Measurements from ENCODE around the gene PCDH9. TPM values are rescaled to one million over a fixed set of nuclear protein-coding genes. Genes with fewer than 3 reads are reported as not detected.

Gene PCDH9
- total and polyA plus RNA-seq, 10 of the 15 experiments (the other 5 are each of a cell fraction or from before 2014, with no cell fraction given), result 0.02 to 2.3 (median 0.05) TPM; not detected in 1

DNA sequence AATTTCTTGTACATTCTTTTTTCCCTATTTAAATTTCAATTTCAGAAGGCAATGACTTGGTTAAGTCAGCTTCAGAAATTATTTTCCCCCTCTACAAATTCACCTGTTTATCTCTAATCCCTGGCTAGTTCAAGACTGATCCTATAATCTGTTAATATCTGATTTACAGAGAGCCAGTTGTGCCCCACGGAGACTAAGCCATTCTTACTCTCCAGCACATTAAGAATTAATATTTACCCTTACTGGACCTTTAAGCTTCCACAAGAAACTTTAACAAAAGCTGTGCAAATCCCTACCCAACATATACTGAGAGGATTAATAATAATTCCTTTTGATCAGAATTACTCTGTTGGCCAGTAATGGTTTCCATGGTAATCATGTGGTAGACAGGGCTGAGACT lies 786.2 kb downstream of the PCDH9 start (continued):
- TF ChIP-seq, protein P1, sequence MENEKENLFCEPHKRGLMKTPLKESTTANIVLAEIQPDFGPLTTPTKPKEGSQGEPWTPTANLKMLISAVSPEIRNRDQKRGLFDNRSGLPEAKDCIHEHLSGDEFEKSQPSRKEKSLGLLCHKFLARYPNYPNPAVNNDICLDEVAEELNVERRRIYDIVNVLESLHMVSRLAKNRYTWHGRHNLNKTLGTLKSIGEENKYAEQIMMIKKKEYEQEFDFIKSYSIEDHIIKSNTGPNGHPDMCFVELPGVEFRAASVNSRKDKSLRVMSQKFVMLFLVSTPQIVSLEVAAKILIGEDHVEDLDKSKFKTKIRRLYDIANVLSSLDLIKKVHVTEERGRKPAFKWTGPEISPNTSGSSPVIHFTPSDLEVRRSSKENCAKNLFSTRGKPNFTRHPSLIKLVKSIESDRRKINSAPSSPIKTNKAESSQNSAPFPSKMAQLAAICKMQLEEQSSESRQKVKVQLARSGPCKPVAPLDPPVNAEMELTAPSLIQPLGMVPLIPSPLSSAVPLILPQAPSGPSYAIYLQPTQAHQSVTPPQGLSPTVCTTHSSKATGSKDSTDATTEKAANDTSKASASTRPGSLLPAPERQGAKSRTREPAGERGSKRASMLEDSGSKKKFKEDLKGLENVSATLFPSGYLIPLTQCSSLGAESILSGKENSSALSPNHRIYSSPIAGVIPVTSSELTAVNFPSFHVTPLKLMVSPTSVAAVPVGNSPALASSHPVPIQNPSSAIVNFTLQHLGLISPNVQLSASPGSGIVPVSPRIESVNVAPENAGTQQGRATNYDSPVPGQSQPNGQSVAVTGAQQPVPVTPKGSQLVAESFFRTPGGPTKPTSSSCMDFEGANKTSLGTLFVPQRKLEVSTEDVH (IDR thresholded peaks at IDR 0.05; ENCODE audit: low read depth, partially characterized antibody), result no peak
- TF ChIP-seq CHD4 (IDR thresholded peaks at IDR 0.05), result no peak
- no peak for TF ChIP-seq JUND (IDR thresholded peaks at IDR 0.05; ENCODE audit: low read depth, low read length)
- no peak for TF ChIP-seq DPF2 (IDR thresholded peaks at IDR 0.05)

DNA sequence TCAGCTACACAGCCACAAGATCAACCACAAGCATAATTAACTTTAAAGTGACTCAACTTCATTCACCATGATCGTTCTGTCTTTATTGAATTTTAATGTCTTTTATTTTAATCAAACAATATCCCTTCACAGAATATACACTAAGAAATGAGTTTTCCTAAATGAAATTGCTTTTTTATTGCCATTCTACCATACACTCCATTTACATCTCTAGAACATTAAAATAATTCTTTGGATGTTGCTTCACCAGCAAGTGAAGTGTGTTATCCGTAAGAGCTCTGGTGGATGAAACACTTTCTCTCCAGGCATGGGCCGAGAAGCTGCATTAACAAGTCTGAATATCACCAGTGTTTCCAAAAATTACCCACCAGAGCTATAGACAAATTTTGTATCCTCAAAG lies 789.2 kb downstream of the PCDH9 start:
- intact Hi-C loops (cut with micrococcal nuclease; ENCODE audit: unreplicated experiment), result no loop called here
- no peak for ATAC-seq
- no peak for DNase-seq (ENCODE audit: low read depth, low spot score)
- H3K4me2 ChIP-seq (ENCODE audit: control insufficient read depth, insufficient read depth), result no peak overlapping the region
- H3K9me3 ChIP-seq (replicated peaks; ENCODE audit: control insufficient read depth, insufficient read depth, low read length), result no peaks in the 10 kb centered on the region
- H3K27me3 ChIP-seq (replicated peaks in 1 of 2; ENCODE audit: control insufficient read depth in 2 of 2, insufficient read depth in 2 of 2, low read length in 1 of 2), result no peaks in the 10 kb centered on the region
- H3K4me3 ChIP-seq, result no peak overlapping the region
- no peak overlapping the region for H3K27ac ChIP-seq (ENCODE audit: control insufficient read depth, insufficient read depth)
- ChIA-PET SMC1A (ENCODE audit: uncharacterized antibody, unreplicated experiment) (no interaction called here), CTCF (no interaction called here), RAD21 (ENCODE audit: unreplicated experiment) (no interaction called here), POLR2A (no interaction called here)
- no TSS peak for BruUV-seq (replicated peaks)
- H3K36me3 ChIP-seq (ENCODE audit: control insufficient read depth in 2 of 2, insufficient read depth in 2 of 2, low read length in 1 of 2), result no peaks in the 10 kb centered on the region
- in situ Hi-C loops (cut with MboI), result no loop called here
- FAIRE-seq, result no peak
- WGBS (ENCODE audit: insufficient coverage, insufficient replicate concordance, low lambda C conversion rate, missing lambda C conversion rate), result 0% methylated on average over 3 of the region's 3 CpGs
- no peaks in the 10 kb centered on the region for H3K79me2 ChIP-seq (ENCODE audit: control insufficient read depth, insufficient read depth, low read length)
- no peak overlapping the region for H3K9ac ChIP-seq (ENCODE audit: control insufficient read depth, insufficient read depth, low read length)
- H3K4me1 ChIP-seq (ENCODE audit: control insufficient read depth, insufficient read depth, low read length), result no peaks in the 10 kb centered on the region
- H4K20me1 ChIP-seq (ENCODE audit: control insufficient read depth, insufficient read depth), result no peaks in the 10 kb centered on the region
- H2AFZ ChIP-seq (ENCODE audit: control insufficient read depth, low read depth, low read length), result no peak overlapping the region
- TF ChIP-seq FOXK2 (IDR thresholded peaks at IDR 0.05) (no peak), SP1 (IDR thresholded peaks at IDR 0.05; ENCODE audit: low read depth, low read length) (no peak), JUND (IDR thresholded peaks at IDR 0.05; ENCODE audit: low read depth, low read length) (no peak), SREBF2 (IDR thresholded peaks at IDR 0.05; ENCODE audit: low read length) (no peak), SUZ12 (IDR thresholded peaks at IDR 0.05; ENCODE audit: unreplicated experiment) (no peak), ESRRA (IDR thresholded peaks at IDR 0.05; ENCODE audit: low read length) (no peak), MYB (IDR thresholded peaks at IDR 0.05; ENCODE audit: borderline replicate concordance, low read depth, low read length) (no peak)
- TF ChIP-seq, protein P1 (IDR thresholded peaks at IDR 0.05; ENCODE audit: low read depth, partially characterized antibody), result no peak
- TF ChIP-seq, protein P2, sequence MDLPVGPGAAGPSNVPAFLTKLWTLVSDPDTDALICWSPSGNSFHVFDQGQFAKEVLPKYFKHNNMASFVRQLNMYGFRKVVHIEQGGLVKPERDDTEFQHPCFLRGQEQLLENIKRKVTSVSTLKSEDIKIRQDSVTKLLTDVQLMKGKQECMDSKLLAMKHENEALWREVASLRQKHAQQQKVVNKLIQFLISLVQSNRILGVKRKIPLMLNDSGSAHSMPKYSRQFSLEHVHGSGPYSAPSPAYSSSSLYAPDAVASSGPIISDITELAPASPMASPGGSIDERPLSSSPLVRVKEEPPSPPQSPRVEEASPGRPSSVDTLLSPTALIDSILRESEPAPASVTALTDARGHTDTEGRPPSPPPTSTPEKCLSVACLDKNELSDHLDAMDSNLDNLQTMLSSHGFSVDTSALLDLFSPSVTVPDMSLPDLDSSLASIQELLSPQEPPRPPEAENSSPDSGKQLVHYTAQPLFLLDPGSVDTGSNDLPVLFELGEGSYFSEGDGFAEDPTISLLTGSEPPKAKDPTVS (IDR thresholded peaks at IDR 0.05; ENCODE audit: low read depth, low read length), result no peak
- TF ChIP-seq, protein P3, sequence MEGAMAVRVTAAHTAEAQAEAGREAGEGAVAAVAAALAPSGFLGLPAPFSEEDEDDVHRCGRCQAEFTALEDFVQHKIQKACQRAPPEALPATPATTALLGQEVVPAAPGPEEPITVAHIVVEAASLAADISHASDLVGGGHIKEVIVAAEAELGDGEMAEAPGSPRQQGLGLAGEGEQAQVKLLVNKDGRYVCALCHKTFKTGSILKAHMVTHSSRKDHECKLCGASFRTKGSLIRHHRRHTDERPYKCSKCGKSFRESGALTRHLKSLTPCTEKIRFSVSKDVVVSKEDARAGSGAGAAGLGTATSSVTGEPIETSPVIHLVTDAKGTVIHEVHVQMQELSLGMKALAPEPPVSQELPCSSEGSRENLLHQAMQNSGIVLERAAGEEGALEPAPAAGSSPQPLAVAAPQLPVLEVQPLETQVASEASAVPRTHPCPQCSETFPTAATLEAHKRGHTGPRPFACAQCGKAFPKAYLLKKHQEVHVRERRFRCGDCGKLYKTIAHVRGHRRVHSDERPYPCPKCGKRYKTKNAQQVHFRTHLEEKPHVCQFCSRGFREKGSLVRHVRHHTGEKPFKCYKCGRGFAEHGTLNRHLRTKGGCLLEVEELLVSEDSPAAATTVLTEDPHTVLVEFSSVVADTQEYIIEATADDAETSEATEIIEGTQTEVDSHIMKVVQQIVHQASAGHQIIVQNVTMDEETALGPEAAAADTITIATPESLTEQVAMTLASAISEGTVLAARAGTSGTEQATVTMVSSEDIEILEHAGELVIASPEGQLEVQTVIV (IDR thresholded peaks at IDR 0.05; ENCODE audit: borderline replicate concordance, partially characterized antibody), result no peak
